HEK293 (cell line): Measurements from ENCODE around the gene DLGAP5.

Experiments used
- CTCF ChIA-PET: fragments of 350-600 bp; formaldehyde crosslinking; extraction: SDS; loops from one replicate; lab custom pipeline; 2021; ENCODE audit warnings: antibody characterized with exemption; lab: Yijun Ruan, JAX
- POLR2A ChIA-PET: fragments of 300-600 bp; formaldehyde crosslinking; extraction: SDS; loops from one replicate; lab custom pipeline; 2020; ENCODE audit warnings: antibody characterized with exemption, inconsistent platforms; lab: Yijun Ruan, JAX
- H3K27ac ChIP-seq: fragments of 200-500 bp; sonication (Bioruptor generic); 2 replicates; pipeline ENCODE4 v1.5.1; 2014; ENCODE audit warnings: low read depth, low read length, control low read depth, inconsistent platforms; ENCODE audit errors: extremely low read depth
- H3K36me3 ChIP-seq, 2 experiments: fragments of 200-500 bp in 1 of 2; sonication (Bioruptor generic) in 1 of 2; 1 replicate in 1 of 2; 2 replicates in 1 of 2; pipeline ENCODE4 v1.5.1; 2014 to 2017; ENCODE audit warnings: inconsistent platforms in 2 of 2, low read length in 2 of 2; ENCODE audit not compliant: control insufficient read depth in 2 of 2, insufficient read depth in 1 of 2
- H3K4me1 ChIP-seq: fragments of 200-500 bp; sonication (Bioruptor generic); 2 replicates; pipeline ENCODE4 v1.5.1; 2014; ENCODE audit warnings: mild to moderate bottlenecking, low read length, inconsistent platforms; ENCODE audit not compliant: control insufficient read depth, insufficient read depth
- H3K4me3 ChIP-seq: 2 replicates; pipeline ENCODE4 v1.5.1; 2011; ENCODE audit warnings: low read depth, mild to moderate bottlenecking, control low read depth, low read length, moderate library complexity
- H3K9me3 ChIP-seq: fragments of 200-500 bp; sonication (Bioruptor generic); 2 replicates; pipeline ENCODE4 v1.5.1; 2014; ENCODE audit warnings: low read depth, low read length, inconsistent platforms; ENCODE audit not compliant: control insufficient read depth, insufficient read depth
- FEZF1 ChIP-seq: fragments of 450-650 bp; formaldehyde crosslinking; IDR thresholded peaks from 2 replicates; pipeline ENCODE4 v1.5.1; 2016; ENCODE audit warnings: missing biosample characterization, missing genetic modification characterization
- GLI2 ChIP-seq: fragments of 450-650 bp; formaldehyde crosslinking; IDR thresholded peaks from 2 replicates; pipeline ENCODE4; 2017; ENCODE audit warnings: missing biosample characterization, missing genetic modification characterization, low read depth, borderline replicate concordance
- KLF7 ChIP-seq: fragments of 450-650 bp; formaldehyde crosslinking; IDR thresholded peaks from 2 replicates; pipeline ENCODE4 v1.5.1; 2016; ENCODE audit warnings: missing biosample characterization, missing genetic modification characterization, borderline replicate concordance
- OSR2 ChIP-seq: fragments of 450-650 bp; formaldehyde crosslinking; IDR thresholded peaks from 2 replicates; pipeline ENCODE4 v1.5.1; 2016; ENCODE audit warnings: missing biosample characterization, missing genetic modification characterization
- PRDM6 ChIP-seq: fragments of 450-650 bp; formaldehyde crosslinking; IDR thresholded peaks from 2 replicates; pipeline ENCODE4 v1.5.1; 2017; ENCODE audit warnings: missing biosample characterization, missing genetic modification characterization
- ZFP3 ChIP-seq: fragments of 450-650 bp; formaldehyde crosslinking; IDR thresholded peaks from 2 replicates; pipeline ENCODE4 v1.5.1; 2016; ENCODE audit warnings: low read depth, missing biosample characterization, missing genetic modification characterization
- ZNF155 ChIP-seq: fragments of 450-650 bp; formaldehyde crosslinking; IDR thresholded peaks from 2 replicates; pipeline ENCODE4 v1.5.1; 2016; ENCODE audit warnings: missing biosample characterization, missing genetic modification characterization
- ZNF214 ChIP-seq: fragments of 450-650 bp; formaldehyde crosslinking; IDR thresholded peaks from 2 replicates; pipeline ENCODE4 v1.5.1; 2017; ENCODE audit warnings: missing biosample characterization, mild to moderate bottlenecking, missing genetic modification characterization, borderline replicate concordance
- ZNF560 ChIP-seq: fragments of 450-650 bp; formaldehyde crosslinking; IDR thresholded peaks from 2 replicates; pipeline ENCODE4 v1.5.1; 2017; ENCODE audit warnings: missing biosample characterization, missing genetic modification characterization, borderline replicate concordance
- ZNF561 ChIP-seq: fragments of 450-650 bp; IDR thresholded peaks from 2 replicates; pipeline ENCODE4 v1.5.1; 2018; ENCODE audit warnings: missing biosample characterization, missing genetic modification characterization, borderline replicate concordance
- ZNF660 ChIP-seq: fragments of 450-650 bp; IDR thresholded peaks from 2 replicates; pipeline ENCODE4 v1.5.1; 2018; ENCODE audit warnings: missing biosample characterization, mild to moderate bottlenecking, missing genetic modification characterization
- ZSCAN23 ChIP-seq: fragments of 450-650 bp; formaldehyde crosslinking; IDR thresholded peaks from 2 replicates; pipeline ENCODE4 v1.5.1; 2016; ENCODE audit warnings: missing biosample characterization, missing genetic modification characterization
- ZXDB ChIP-seq: fragments of 450-650 bp; formaldehyde crosslinking; IDR thresholded peaks from 2 replicates; pipeline ENCODE4 v1.5.1; 2016; ENCODE audit warnings: missing biosample characterization, missing genetic modification characterization
- TF ChIP-seq, protein P1 (sequence below): fragments of 450-650 bp; formaldehyde crosslinking; IDR thresholded peaks from 2 replicates; pipeline ENCODE4 v1.5.1; 2016; ENCODE audit warnings: missing biosample characterization, missing genetic modification characterization
- TF ChIP-seq, protein P2 (sequence below): fragments of 450-650 bp; formaldehyde crosslinking; IDR thresholded peaks from 2 replicates; pipeline ENCODE4 v1.5.1; 2016; ENCODE audit warnings: missing biosample characterization, missing genetic modification characterization, low read depth
- TF ChIP-seq, protein P3 (sequence below): fragments of 450-650 bp; formaldehyde crosslinking; IDR thresholded peaks from 2 replicates; pipeline ENCODE4 v1.5.1; 2016; ENCODE audit warnings: missing biosample characterization, missing genetic modification characterization

The DLGAP5 gene

GRCh38 chr14:55128386-55129085, 62.8 kb downstream of the DLGAP5 start:
- CTCF ChIA-PET: no interaction called here
- Histone ChIP-seq H3K27ac (no peak overlapping the region; the same call in 1 of the 2 replicates), H3K4me1 (peaks cover 19% of the 10 kb centered on the region)

DNA sequence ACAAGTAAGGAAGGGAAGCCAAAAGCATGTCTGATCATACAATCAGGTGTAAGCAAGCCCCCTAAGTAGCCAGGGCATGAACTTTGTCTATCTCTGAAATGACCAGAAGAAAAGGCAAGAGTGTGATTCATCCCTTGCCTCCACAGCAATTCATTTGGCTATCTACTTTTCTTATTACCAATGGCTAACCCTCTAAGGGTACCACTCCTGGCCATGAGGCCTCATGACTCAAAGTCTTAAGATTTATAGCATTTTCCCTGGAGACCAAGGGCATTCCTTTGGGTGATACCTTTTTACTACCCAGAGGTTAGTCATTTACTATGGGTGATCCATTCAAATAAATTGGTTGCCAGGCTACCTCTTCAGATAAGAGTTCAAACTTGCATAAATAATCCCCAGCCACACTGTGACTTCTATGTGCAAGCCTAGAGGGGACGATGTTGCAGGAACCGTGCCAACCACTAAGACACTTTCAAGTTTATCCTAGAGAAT, 63.9 kb downstream of the DLGAP5 start:
- ChIA-PET POLR2A (interaction anchor here (0.6 kb wide), 1 partner anchor 24 kb away, joined by 3 read pairs; no protein-coding TSS in a partner anchor), CTCF (interaction anchor here (0.5 to 0.7 kb wide), 3 partner anchors 16 to 1207 kb away, joined by 3 to 5 read pairs (median 3); no protein-coding TSS in a partner anchor)
- Histone ChIP-seq H3K4me1 (peaks cover 25% of the 10 kb centered on the region), H3K27ac (no peak overlapping the region), H3K9me3 (no peaks in the 10 kb centered on the region), H3K4me3 (no peak overlapping the region), H3K36me3 (no peaks in the 10 kb centered on the region)
- no peak for TF ChIP-seq ZNF155 (tag by site-specific recombination)
- TF ChIP-seq ZXDB (tag by site-specific recombination): 0 out of 2 replicates have a peak, but pooled peaks have one; percentile 19
- TF ChIP-seq GLI2 (tag by site-specific recombination): no peak
- no peak for TF ChIP-seq ZNF560 (tag by site-specific recombination)
- peak; percentile 27; the same call in 1 of the 2 replicates for TF ChIP-seq FEZF1 (tag by site-specific recombination)

More at GRCh38 chr14:55128386-55129085, 62.8 kb downstream of the DLGAP5 start:
- Histone ChIP-seq H3K9me3 (no peaks in the 10 kb centered on the region), H3K36me3 (no peaks in the 10 kb centered on the region), H3K4me3 (peak overlapping the region; percentile 49)
- POLR2A ChIA-PET: interaction anchor here (0.6 to 1.8 kb wide), 3 partner anchors 25 to 34 kb away, joined by 3 to 7 read pairs (median 3); no protein-coding TSS in a partner anchor
- TF ChIP-seq, protein P1, sequence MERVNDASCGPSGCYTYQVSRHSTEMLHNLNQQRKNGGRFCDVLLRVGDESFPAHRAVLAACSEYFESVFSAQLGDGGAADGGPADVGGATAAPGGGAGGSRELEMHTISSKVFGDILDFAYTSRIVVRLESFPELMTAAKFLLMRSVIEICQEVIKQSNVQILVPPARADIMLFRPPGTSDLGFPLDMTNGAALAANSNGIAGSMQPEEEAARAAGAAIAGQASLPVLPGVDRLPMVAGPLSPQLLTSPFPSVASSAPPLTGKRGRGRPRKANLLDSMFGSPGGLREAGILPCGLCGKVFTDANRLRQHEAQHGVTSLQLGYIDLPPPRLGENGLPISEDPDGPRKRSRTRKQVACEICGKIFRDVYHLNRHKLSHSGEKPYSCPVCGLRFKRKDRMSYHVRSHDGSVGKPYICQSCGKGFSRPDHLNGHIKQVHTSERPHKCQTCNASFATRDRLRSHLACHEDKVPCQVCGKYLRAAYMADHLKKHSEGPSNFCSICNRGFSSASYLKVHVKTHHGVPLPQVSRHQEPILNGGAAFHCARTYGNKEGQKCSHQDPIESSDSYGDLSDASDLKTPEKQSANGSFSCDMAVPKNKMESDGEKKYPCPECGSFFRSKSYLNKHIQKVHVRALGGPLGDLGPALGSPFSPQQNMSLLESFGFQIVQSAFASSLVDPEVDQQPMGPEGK (tag by site-specific recombination): no peak
- TF ChIP-seq PRDM6 (tag by site-specific recombination) (no peak), KLF7 (tag by site-specific recombination) (no peak), ZNF561 (tag by site-specific recombination) (no peak), ZFP3 (tag by site-specific recombination) (no peak), ZSCAN23 (tag by site-specific recombination) (no peak), OSR2 (tag by site-specific recombination) (no peak), ZNF660 (tag by site-specific recombination) (no peak), ZNF214 (tag by site-specific recombination) (no peak)
- TF ChIP-seq, protein P2, sequence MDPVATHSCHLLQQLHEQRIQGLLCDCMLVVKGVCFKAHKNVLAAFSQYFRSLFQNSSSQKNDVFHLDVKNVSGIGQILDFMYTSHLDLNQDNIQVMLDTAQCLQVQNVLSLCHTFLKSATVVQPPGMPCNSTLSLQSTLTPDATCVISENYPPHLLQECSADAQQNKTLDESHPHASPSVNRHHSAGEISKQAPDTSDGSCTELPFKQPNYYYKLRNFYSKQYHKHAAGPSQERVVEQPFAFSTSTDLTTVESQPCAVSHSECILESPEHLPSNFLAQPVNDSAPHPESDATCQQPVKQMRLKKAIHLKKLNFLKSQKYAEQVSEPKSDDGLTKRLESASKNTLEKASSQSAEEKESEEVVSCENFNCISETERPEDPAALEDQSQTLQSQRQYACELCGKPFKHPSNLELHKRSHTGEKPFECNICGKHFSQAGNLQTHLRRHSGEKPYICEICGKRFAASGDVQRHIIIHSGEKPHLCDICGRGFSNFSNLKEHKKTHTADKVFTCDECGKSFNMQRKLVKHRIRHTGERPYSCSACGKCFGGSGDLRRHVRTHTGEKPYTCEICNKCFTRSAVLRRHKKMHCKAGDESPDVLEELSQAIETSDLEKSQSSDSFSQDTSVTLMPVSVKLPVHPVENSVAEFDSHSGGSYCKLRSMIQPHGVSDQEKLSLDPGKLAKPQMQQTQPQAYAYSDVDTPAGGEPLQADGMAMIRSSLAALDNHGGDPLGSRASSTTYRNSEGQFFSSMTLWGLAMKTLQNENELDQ (tag by site-specific recombination): no peak
- TF ChIP-seq, protein P3, sequence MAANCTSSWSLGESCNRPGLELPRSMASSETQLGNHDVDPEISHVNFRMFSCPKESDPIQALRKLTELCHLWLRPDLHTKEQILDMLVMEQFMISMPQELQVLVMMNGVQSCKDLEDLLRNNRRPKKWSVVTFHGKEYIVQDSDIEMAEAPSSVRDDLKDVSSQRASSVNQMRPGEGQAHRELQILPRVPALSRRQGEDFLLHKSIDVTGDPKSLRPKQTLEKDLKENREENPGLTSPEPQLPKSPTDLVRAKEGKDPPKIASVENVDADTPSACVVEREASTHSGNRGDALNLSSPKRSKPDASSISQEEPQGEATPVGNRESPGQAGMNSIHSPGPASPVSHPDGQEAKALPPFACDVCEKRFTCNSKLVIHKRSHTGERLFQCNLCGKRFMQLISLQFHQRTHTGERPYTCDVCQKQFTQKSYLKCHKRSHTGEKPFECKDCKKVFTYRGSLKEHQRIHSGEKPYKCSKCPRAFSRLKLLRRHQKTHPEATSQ (tag by site-specific recombination): no peak
